Right ventricle myocardium superior (tissue), 1 donor: ENCODE data around the gene CSMD2. TPM values are rescaled to one million over a fixed set of nuclear protein-coding genes. Genes with fewer than 3 reads are reported as not detected.
A peak's percentile ranks its signal among the peaks of the same experiment; 100 is the strongest.
"Not testable (repeated sequence)": the region's sequence is repeated elsewhere in the genome, so short reads cannot be mapped to it uniquely, and the experiment has no call there.

Experiments used
- ATAC-seq: fragments of 200-7000 bp; cut with Tn5 transposase; one replicate; pipeline ENCODE4 v1.9.1; 2020; ENCODE audit warnings: mild to moderate bottlenecking; ENCODE audit not compliant: poor library complexity
- DNase-seq: peaks from one replicate; pipeline ENCODE4 v3.0.0-alpha.2; 2020
- intact Hi-C: fragments of 100-400 bp; cut with DNase I; formaldehyde crosslinking; loops from one replicate; pipeline ENCODE4 v1.11.2; 2022
- total RNA-seq: library from RNA; stranded (reverse); fragmentation: NEBNext Ultra II Directional; extraction: Animal tissue kit (Norgen Biotek cat#: 25700); gene quantifications from one replicate; pipeline ENCODE4 v1.2.1, GENCODE V29; 2021
- donor health status: DM: no; HTN: yes; CAD: no; lungs with severe emphysema.

Gene CSMD2
- total RNA-seq, 1 donor from 2014 or later: 0.40 TPM

- intact Hi-C loops: no loop called here
- no peak for DNase-seq
- ATAC-seq: no peak
Measured at GRCh38 chr1:34028381-34029055, 136.5 kb downstream of the CSMD2 start.

GRCh38 chr1:34025675-34026074, 139.4 kb downstream of the CSMD2 start:
- intact Hi-C loops: no loop called here
- ATAC-seq: no peak
- DNase-seq: no peak

- ATAC-seq (no peak), DNase-seq (no peak)
- intact Hi-C loops: no loop called here
Measured at GRCh38 chr1:34024485-34024884, 140.5 kb downstream of the CSMD2 start.

GRCh38 chr1:34019741-34020552, 145.1 kb downstream of the CSMD2 start:
- intact Hi-C loops: no loop called here
- ATAC-seq (no peak), DNase-seq (no peak)

- DNase-seq (no peak), ATAC-seq (no peak)
- intact Hi-C loops: no loop called here
Measured at GRCh38 chr1:34018285-34018684, 146.7 kb downstream of the CSMD2 start.

GRCh38 chr1:34016281-34016680, 148.7 kb downstream of the CSMD2 start:
- DNase-seq, intact Hi-C loops, ATAC-seq: not testable (repeated sequence)

- ATAC-seq (peak; percentile 93), DNase-seq (peak; percentile 55)
- intact Hi-C loops: no loop called here
Measured at GRCh38 chr1:34013958-34014737, 150.9 kb downstream of the CSMD2 start.

- DNase-seq: no peak
- intact Hi-C loops: no loop called here
- ATAC-seq: no peak
Measured at GRCh38 chr1:34013136-34013535, 151.9 kb downstream of the CSMD2 start.

DNA sequence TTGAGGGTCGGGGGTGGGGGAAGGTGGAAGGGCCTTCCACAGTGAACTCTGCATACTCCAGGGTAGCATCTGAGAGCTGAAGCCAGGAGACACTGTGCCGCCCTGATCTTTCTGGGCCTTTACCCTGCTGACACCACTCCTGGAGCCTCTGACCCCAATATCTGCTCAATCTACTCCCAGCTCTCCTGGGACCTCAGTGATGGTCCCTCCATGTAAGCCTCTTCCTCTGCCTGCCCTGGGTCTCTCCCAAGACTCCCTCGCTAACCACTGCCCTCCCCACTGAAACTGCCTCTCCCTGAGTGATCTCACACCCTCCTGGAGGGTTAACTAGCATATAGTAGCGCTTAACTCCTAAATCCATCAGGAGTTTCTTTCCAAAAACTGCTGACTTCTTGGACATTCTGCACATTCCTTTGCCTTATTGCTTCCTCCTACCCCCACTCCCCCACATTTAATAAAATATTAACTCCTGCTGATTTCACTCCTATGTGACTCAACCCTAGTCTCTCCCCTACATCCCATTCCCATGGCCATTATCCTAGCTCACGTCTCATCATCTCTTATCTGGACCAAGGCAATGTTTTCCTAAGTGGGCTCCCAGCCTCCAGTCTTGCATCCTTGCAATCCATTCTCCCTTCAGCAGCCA, 155.6 kb downstream of the CSMD2 start:
- intact Hi-C loops: no loop called here
- DNase-seq (no peak), ATAC-seq (no peak)

GRCh38 chr1:34007760-34008159, 157.3 kb downstream of the CSMD2 start:
- no peak for DNase-seq
- ATAC-seq: no peak
- intact Hi-C loops: no loop called here

DNA sequence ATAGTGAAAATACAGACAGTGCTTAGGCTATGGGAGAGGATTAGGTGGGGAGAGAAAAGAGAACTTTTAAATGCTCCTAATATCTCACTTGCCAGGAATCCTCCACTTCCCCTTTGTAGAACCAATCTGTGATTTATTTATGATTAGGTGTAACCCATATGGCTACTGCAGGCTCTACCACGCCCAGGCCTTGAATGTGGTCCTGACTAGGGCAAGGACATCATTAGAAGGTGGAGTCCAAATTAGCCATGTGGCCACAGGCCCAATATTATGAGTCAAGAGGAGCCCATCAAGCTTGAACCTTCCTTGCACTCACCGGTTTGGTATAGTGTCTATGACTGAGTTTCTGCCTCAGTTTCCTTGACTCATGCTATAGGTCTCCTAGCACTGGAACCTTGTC, 159.7 kb downstream of the CSMD2 start:
- ATAC-seq (no peak), DNase-seq (no peak)
- intact Hi-C loops: no loop called here

GRCh38 chr1:34002810-34003209, 162.2 kb downstream of the CSMD2 start:
- DNase-seq (no peak), ATAC-seq (no peak)
- intact Hi-C loops: no loop called here

- DNase-seq: no peak
- no peak for ATAC-seq
- intact Hi-C loops: no loop called here
Measured at GRCh38 chr1:33997127-33998036, 167.6 kb downstream of the CSMD2 start.

- DNase-seq (no peak), ATAC-seq (no peak)
- intact Hi-C loops: no loop called here
Measured at GRCh38 chr1:33996281-33996680, 168.7 kb downstream of the CSMD2 start.

DNA sequence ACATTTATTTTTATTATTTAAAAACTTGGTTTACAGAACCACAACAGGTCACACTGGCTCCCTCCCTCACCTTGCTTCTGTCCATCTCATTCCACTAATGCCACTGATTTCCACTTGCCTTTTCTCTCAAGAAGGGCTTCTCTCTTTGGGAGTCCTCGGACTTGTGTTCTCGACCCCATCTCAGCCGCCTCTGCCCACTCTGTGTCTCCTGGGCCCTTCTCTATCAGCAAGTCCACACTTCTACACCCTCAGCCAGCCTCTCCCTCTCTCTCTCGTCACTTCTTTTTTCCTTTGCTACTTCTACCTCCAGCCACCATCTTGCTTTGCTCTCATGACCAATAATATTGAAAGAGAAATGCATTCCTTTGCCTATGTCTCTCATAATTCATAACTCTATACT, 171.7 kb downstream of the CSMD2 start:
- intact Hi-C loops: no loop called here
- no peak for DNase-seq
- ATAC-seq: no peak

DNA sequence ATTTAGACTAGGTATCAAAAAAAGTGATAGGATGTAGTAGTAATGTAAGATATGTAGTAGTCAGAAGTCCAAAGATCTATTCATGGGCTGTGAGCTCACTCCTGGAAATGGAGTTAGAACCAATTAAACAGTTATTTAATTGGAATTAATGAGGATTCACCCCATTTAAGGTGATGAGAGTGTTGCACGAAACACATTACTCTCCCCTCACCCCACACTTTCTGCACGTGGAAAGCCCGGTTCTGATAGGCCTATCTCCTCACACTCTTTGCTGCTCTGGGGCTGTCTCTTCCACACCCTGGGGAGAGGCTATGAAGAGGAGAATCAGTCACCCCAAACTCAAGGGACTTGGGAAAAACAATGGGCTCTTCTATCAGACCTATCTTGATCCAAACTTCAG, 174.7 kb downstream of the CSMD2 start:
- ATAC-seq (no peak), DNase-seq (no peak)
- intact Hi-C loops: no loop called here

- intact Hi-C loops: no loop called here
- DNase-seq: no peak
- ATAC-seq: no peak
Measured at GRCh38 chr1:33988161-33988560, 176.9 kb downstream of the CSMD2 start.
